IPS-18c (cell line): ENCODE measurements around the gene KY.

ENCODE experiments used
- H3K4me3 ChIP-seq: 2 replicates; pipeline ENCODE4 v1.7.0; 2013; ENCODE audit warnings: low read depth, mild to moderate bottlenecking, low read length, moderate library complexity; ENCODE audit not compliant: insufficient read depth
- H3K9me3 ChIP-seq: one replicate; pipeline ENCODE4 v1.6.1; 2013; ENCODE audit warnings: mild to moderate bottlenecking, low read length, moderate library complexity; ENCODE audit not compliant: control insufficient read depth, insufficient read depth

KY gene, protein sequence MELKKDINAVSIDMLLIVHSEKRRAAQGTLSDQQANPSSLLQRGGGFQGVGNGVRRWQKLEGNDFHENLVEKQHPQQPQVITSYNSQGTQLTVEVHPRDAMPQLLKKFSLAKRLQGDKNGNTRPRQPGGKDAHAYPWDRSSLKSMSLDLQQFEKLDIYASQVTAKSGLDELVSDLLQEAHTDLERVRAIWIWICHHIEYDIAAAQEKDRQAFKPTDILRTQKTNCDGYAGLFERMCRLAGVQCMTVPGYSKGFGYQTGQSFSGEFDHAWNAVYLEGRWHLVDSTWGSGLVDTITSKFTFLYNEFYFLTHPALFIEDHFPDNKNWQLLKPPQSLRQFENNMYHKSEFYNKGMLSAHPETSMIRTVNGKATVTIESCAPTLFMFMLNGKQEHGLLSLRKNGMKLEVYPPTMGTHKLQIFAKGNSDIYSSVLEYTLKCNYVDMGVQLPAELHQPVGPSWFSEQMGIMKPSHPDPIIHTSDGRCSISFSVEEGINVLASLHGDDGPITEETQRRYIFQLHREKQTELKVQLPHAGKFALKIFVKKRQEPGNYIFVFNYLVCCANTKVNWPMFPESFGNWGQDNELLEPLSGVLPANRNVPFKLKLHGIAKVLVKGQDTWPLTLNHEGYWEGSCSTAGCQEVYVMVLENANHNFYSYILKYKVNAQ

GRCh38 chr3:134650431-134651346, at the start of gene KY:
Gene KY (minus strand): TSS chr3:134651022. CDS start chr3:134650960, 62 bp downstream.
- Histone ChIP-seq H3K4me3 (peak within 1 kb of the TSS; percentile 52), H3K9me3 (no peaks in the 10 kb centered on the region)

DNA sequence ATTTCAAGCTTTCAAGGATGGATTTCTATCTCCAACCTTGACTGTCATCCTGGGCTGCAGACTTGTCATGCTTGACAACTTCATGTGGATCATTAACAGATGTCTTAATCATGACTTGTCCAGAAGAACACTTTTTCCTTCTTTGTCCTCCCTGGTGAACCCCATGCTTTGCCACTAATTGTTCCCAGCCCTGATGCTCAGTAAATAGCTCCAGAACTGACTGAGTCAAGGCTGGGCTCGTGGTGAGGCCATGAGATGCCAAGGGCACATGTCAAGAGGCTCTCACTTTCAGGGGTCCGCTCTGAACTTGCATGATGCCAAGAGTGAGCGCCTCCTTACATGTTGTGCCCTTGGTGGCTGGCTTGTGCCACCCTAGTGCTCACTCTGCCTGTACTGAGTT, 48.9 kb upstream of the KY start:
- Histone ChIP-seq H3K9me3 (no peaks in the 10 kb centered on the region), H3K4me3 (no peak overlapping the region)

DNA sequence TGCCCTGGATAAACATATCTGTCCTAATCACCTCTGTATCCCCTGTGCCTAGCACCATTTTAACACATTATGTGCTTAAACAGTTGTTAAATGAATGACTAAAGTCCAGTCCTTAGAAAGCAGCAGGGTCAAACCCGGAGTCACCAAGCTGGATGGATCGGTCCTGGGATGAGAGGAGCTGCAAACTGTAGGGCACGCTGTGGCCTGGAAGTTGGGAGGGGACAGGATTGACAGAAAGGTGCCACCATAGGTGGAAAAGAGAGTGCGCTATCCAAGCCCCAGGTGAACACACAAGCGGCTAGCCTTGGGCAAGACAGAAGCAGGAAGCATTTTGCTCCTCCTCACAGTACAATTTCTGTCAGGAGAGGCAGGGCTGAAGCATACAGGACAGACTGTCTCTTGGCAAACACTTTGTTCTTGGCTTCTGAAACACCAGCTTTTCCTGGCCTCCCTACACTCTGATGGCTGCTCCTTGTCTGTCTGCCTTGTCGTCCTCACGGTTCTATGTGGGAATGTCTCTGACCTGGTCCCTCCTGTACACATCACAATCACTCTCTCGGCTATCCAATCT, 48.4 kb upstream of the KY start:
- Histone ChIP-seq H3K9me3 (no peaks in the 10 kb centered on the region), H3K4me3 (no peak overlapping the region)

DNA sequence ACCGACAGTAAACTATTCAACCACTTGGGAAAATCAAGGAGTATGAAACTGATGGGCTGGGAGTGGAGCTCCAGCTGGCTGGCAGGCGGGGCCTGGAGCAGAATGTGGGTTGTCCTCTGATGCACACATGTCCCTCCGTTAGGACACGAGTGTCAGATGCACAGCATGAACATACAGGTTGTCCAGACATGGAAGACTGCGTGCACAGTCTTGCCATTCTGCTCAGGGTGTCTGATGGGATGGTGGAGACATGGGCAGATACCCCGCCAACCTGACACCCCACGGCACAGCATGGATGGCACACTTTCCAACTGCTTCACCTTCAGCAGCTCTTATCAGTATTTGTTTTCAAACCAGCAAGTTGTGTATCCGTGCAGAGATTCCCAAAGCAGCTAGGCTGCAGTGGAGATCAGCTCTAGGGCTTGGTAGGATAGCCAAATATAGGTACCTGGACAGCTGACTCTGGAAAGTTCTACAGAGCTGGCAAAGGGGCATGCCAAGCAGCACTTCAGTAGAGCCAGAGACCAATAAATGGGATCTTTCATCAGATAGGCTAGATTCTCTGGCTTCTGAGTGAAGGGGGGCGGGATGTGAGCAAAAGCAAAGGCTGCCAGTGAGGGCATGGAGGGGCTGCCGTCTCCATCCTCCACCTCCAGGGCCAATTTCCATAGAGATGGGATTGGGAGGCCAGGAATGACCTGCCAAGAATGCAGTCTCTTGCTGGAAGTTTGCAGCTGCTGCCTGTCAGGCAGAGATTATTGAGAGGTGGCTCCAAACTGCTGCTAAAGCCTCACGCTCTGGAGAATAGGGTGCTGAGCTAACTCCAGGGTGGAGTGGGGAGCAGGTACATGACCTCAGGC, 47.2 kb upstream of the KY start:
- Histone ChIP-seq H3K4me3 (no peak overlapping the region), H3K9me3 (no peaks in the 10 kb centered on the region)

- Histone ChIP-seq H3K4me3 (no peak overlapping the region), H3K9me3 (no peaks in the 10 kb centered on the region)
Measured at GRCh38 chr3:134696155-134696554, 45.3 kb upstream of the KY start.

GRCh38 chr3:134694946-134695543, 44.2 kb upstream of the KY start:
- no peaks in the 10 kb centered on the region for H3K9me3 ChIP-seq
- H3K4me3 ChIP-seq, result no peak overlapping the region

DNA sequence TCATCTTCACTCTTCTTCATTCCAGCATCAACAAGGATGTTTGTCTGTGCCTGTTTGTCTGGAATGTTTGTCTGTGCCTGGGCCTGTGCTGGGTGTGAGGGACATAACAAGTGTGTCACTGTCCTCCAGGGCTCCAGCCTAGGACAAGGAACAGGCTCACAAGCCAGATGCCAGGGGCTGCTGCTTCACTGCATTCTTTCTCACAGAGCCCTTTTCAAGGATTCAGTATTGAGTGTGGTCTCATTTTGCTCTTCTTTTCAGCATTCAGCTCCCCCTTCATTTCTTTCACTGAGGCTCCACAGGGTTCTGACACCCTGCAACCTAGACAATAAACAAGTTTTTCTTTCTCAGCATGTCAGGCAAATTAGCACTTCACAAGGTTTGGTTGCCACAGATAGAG, 43.6 kb upstream of the KY start:
- Histone ChIP-seq H3K9me3 (no peaks in the 10 kb centered on the region), H3K4me3 (no peak overlapping the region)

GRCh38 chr3:134693804-134694203, 43.0 kb upstream of the KY start:
- Histone ChIP-seq H3K9me3 (no peaks in the 10 kb centered on the region), H3K4me3 (no peak overlapping the region)

- Histone ChIP-seq H3K9me3 (no peaks in the 10 kb centered on the region), H3K4me3 (no peak overlapping the region)
Measured at GRCh38 chr3:134693226-134693625, 42.4 kb upstream of the KY start.

GRCh38 chr3:134690226-134690625, 39.4 kb upstream of the KY start:
- Histone ChIP-seq H3K9me3 (no peaks in the 10 kb centered on the region), H3K4me3 (no peak overlapping the region)

- Histone ChIP-seq H3K9me3 (no peaks in the 10 kb centered on the region), H3K4me3 (no peak overlapping the region)
Measured at GRCh38 chr3:134687642-134688041, 36.8 kb upstream of the KY start.

- H3K9me3 ChIP-seq, result no peaks in the 10 kb centered on the region
- H3K4me3 ChIP-seq, result no peak overlapping the region
Measured at GRCh38 chr3:134685929-134686802, 35.3 kb upstream of the KY start.

- no peaks in the 10 kb centered on the region for H3K9me3 ChIP-seq
- H3K4me3 ChIP-seq, result no peak overlapping the region
Measured at GRCh38 chr3:134682196-134682880, 31.5 kb upstream of the KY start.

- Histone ChIP-seq H3K9me3 (no peaks in the 10 kb centered on the region), H3K4me3 (no peak overlapping the region)
Measured at GRCh38 chr3:134681522-134681900, 30.7 kb upstream of the KY start.
